ENCODE measurements around the gene RASL12.
"Not testable (repeated sequence)": the region's sequence is repeated elsewhere in the genome, so short reads cannot be mapped to it uniquely, and the experiment has no call there.

DNA sequence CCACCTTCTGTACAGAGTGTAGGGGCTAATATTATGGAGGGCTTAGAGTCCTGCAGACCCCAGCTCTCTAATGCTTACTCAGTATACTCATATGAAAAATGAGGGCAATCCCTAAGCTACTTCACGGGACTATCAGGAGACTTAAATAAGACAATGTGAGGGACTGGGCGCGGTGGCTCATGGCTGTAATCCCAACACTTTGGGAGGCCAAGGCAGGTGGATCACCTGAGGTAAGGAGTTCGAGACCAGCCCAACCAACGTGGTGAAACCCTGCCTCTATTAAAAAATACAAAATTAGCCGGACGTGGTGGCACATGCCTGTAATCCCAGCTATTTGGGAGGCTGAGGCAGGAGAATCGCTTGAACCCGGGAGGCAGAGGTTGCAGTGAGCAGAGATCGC, 32.0 kb upstream of the RASL12 start:
- TF ChIP-seq, protein P1, sequence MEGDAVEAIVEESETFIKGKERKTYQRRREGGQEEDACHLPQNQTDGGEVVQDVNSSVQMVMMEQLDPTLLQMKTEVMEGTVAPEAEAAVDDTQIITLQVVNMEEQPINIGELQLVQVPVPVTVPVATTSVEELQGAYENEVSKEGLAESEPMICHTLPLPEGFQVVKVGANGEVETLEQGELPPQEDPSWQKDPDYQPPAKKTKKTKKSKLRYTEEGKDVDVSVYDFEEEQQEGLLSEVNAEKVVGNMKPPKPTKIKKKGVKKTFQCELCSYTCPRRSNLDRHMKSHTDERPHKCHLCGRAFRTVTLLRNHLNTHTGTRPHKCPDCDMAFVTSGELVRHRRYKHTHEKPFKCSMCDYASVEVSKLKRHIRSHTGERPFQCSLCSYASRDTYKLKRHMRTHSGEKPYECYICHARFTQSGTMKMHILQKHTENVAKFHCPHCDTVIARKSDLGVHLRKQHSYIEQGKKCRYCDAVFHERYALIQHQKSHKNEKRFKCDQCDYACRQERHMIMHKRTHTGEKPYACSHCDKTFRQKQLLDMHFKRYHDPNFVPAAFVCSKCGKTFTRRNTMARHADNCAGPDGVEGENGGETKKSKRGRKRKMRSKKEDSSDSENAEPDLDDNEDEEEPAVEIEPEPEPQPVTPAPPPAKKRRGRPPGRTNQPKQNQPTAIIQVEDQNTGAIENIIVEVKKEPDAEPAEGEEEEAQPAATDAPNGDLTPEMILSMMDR (IDR thresholded peaks at IDR 0.05; ENCODE audit: control extremely low read depth in 1 of 3, insufficient read depth in 1 of 3, low read depth in 1 of 3, low read length in 3 of 3) = not testable (repeated sequence)
- TF ChIP-seq SUZ12 (IDR thresholded peaks at IDR 0.05; ENCODE audit: low read length); EP300 (IDR thresholded peaks at IDR 0.05; ENCODE audit: borderline replicate concordance in 1 of 2, low read depth in 2 of 2, low read length in 2 of 2); RBBP5 (IDR thresholded peaks at IDR 0.05; ENCODE audit: borderline replicate concordance, low read depth, low read length); SRF (IDR thresholded peaks at IDR 0.05; ENCODE audit: low read depth, low read length); ZNF274 (IDR thresholded peaks at IDR 0.05; ENCODE audit: borderline replicate concordance, extremely low read depth, low read length); EZH2 (IDR thresholded peaks at IDR 0.05; ENCODE audit: low read depth, low read length, severe bottlenecking); POLR2A (IDR thresholded peaks at IDR 0.05; ENCODE audit: control extremely low read depth in 1 of 2, low read depth in 2 of 2, low read length in 2 of 2); PHF8 (conservative IDR thresholded peaks at IDR 0.05; ENCODE audit: low read depth, low read length); SIN3A (conservative IDR thresholded peaks at IDR 0.05 in 1 of 2, IDR thresholded peaks at IDR 0.05 in 1 of 2; ENCODE audit: low read depth in 1 of 2, low read length in 2 of 2); YY1 (IDR thresholded peaks at IDR 0.05; ENCODE audit: low read depth, low read length): not testable (repeated sequence)
